ENCODE measurements around the gene CAPN8.

- TF ChIP-seq MAX (IDR thresholded peaks at IDR 0.05), result no peak
- no peak for TF ChIP-seq CTCF (IDR thresholded peaks at IDR 0.05; ENCODE audit: low read depth, low read length, missing input control)
- no peak for TF ChIP-seq ZBTB33 (IDR thresholded peaks at IDR 0.05)
- TF ChIP-seq ATF3 (IDR thresholded peaks at IDR 0.05), result no peak
- no peak for TF ChIP-seq YY1 (IDR thresholded peaks at IDR 0.05)
Observed at GRCh38 chr1:223703668-223704013, 38.1 kb upstream of the CAPN8 start.
